Measurements from ENCODE around the gene NKD2.
"Not testable (repeated sequence)": the region's sequence is repeated elsewhere in the genome, so short reads cannot be mapped to it uniquely, and the experiment has no call there.

Gene NKD2, protein sequence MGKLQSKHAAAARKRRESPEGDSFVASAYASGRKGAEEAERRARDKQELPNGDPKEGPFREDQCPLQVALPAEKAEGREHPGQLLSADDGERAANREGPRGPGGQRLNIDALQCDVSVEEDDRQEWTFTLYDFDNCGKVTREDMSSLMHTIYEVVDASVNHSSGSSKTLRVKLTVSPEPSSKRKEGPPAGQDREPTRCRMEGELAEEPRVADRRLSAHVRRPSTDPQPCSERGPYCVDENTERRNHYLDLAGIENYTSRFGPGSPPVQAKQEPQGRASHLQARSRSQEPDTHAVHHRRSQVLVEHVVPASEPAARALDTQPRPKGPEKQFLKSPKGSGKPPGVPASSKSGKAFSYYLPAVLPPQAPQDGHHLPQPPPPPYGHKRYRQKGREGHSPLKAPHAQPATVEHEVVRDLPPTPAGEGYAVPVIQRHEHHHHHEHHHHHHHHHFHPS

DNA sequence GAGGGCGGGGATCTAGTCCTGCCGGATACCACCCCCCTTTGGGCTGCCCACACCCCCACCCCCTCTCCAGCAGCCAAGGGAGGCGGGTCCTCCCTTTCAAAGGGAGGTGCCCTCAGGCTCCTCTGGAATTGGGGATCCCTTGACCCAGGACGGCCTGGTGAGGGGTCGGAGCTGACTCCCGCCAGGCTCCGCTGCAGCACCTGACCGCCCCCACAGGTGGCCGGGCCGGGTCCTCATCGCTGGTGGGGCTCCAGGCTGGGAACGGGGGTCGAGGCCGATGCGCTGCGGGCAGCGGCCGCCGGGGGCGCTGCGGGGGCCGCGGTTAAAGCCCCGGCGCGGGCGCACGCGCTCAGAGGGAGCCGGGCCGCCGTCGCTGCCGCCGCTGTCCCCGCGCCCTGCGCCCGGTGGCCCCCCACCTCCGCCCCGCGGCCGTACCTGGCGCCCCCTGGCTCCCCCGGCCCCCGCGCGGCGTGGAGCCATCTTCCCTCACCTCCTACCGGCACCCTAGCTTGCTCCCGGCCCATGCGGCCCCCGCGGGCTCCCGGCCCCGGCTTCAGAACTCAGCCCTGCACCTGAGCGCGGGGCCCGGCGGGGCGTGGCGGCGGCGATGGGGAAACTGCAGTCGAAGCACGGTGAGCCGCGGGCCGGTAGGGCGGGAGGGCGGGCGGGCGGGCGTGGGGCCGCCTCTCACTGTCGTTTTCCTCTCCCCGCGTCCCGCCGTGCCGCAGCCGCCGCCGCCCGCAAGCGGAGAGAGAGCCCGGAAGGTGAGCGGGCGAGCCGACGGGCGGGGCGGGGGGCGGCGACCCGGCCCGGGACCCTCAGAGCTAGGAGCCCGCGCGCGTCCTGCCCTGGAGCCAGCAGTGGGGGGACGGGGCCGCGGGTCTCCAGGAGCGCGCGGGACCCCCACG is at the start of gene NKD2:
TSS of gene NKD2 (plus strand) at position 352 of the 908 bp plus-strand sequence. CDS start at position 608, 256 bp downstream.
- DNase-seq (ENCODE audit: low read depth): no peak

DNA sequence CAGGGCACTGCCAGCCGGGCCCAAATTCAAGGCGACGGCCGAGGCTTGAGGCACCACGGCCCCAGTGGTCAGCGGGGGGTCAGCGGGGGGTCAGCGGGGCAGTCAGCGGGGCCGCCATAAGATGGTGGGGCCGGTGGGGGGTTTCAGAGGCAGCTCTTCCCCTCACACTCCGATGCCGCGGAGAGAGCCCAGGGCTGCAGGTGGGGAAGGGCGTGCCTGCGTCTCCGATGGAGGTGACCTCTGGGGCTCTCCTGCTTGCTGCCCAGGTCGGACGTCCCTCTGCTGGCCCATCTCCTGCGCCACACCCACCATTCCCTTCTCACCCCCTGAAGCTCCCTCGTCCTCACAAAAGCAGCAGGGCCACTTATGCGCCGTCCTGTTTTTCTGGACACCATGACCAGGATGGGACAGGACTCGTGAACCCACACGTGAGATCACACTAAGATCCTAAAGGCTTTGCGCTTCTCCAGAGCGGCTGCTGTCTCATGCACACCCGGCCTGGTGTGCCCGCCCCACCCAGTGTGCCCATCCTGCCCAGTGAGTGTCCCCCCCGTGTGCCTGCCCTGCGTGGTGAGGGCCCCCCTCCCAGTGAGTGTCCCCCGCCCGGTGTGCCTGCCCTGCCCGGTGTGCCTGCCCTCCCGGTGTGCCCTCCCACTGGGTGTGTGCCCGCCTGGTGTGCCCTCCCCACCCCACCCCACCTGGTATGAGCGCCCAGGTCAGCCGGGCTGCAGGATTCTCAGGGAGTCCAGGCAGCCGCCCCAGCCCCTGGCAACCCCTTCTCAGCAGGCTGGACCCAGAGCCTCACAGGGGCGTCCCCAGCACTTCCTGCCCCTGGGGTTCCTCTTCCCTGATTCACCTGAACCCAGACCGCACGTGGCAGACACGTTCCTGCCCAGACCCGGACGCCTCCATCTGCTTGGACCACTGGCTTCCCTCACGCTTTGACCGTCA is 48.7 kb upstream of the NKD2 start:
- no peak for DNase-seq (ENCODE audit: low read depth)

DNA sequence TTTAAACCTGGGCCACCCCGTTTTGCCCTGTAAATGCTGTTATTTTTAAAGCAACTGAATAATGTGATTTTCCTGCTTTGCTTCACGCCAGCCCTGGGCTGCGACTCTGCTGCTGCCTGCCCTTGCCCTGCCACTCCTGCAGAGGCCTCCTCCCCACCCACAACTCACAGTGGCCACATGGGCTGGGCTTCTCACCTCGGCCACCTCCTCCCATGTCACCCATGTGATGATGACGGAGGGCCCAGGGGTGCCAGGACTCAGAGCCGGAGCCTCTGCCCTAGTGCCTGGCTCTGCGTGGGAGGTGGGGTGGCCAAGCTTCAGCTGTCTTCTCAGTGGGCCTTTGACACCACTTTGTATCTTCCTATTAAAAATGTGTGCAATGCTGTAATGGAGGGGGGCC is 48.1 kb upstream of the NKD2 start:
- no peak for DNase-seq (ENCODE audit: low read depth)

DNA sequence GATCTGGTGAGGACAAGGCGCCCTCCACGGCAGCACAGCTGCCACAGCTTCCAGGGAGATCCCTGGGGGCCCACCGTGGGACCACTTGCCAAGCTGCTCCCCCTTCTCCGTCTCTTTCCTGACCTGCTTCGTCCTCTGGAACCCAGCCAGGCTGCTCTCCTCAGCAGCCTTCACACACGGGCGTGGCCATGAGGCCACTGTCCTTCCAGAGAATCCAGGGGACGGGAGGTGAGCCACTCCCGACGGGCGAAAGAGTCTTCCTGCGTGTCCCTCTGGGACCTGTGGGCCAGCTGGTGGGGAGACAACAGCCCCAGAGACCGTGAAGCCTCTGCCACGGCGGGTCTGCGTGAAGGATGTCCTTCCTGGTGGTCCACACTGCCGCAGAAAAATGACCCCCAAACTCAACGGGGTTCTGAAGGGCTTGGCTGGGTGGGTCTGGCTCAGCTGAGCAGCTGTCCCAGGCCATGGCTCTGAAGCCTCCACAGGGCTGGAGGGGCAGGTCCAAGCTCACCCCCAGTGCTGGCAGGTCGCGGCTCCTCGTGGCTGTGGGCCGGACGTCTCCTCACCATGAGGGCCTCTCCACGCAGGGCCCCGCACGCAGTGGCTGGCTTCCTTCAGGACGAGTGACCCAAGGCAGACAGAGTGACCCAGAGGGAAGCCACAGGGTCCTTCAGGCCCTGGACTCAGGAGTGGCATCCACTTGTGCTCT is 47.4 kb upstream of the NKD2 start:
- DNase-seq (ENCODE audit: low read depth): no peak

DNA sequence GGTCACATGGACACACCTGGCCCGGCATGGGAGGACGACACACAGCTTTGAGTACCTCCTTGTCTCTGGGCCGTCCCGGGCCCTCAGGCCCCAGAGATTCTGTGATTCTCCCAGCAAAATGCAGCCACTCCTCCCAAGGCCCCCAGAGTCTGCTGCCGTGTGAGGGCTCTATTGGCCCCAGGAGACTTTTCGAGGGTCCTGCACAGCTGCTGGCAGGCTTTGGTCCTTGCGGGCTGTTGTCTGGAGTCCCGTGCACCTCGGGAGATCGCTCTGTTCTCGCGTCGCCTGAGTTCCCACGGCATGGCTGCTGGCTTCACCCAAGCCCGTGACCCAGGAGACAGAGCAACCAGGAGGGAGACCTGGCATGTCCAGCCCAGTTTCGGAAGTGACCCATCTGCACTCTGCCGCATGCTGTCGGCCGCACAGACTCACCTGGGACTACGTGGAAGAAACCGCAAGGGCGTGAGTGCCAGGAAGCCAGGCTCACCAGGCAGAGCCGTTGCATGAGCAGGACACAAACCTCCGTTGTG is 46.8 kb upstream of the NKD2 start:
- no peak for DNase-seq (ENCODE audit: low read depth)

DNA sequence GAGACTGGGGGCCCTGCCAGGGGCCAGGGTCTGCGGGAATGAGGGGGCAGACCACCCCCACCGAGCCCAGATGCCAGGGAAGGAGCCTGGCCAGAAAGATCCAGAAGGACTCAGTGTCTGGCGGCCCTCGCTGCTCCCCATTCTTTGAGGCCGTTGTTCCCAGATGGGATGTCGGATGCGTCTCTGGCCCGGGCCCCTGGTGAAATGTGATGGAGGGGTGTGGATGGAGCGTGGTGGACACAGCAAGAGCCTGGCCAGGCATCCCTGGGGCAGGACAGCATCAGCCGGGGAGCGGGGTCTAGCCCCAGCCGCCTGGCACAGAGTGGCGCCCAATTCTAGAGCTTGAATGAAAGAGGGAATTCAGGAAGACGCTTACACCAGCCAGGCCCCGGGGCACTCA is 46.2 kb upstream of the NKD2 start:
- no peak for DNase-seq (ENCODE audit: low read depth)

DNA sequence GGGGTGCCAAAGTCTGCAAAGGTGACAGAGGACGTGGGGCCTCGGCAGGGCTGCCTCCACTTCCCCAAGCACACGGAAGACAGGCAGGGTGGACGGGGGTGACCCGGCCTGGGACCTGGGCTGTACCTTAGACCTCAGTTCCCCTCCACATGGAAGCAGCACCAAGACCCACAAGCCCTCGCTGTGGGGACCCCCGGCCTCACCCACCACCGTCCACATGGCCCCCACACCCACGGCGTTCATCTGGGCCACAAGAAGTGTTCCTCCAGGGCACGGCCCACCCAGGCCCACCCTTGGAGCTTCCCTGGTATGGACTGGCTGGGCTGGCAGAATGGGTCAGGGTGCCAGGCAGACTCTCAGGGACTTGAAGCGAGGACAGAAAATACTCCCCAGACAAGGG is 45.8 kb upstream of the NKD2 start:
- no peak for DNase-seq (ENCODE audit: low read depth)

DNA sequence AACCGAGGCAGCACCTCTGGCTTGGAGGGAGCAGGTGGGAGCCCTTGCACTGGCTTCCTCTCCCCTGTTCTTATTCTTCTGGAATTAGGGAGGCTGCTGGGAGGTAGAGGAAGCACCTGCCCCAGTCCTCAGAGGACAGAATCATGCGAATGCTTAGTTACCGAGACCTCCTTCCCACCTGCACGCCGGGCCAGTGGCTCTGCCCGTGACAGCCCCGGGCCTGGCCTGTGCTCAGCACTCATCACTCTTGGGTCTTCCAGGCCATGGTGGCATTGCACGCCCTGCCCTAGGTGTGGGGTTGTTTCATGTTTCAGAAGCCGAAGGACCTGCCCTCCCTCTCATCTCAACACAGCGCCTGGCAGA is 45.3 kb upstream of the NKD2 start:
- no peak for DNase-seq (ENCODE audit: low read depth)

DNA sequence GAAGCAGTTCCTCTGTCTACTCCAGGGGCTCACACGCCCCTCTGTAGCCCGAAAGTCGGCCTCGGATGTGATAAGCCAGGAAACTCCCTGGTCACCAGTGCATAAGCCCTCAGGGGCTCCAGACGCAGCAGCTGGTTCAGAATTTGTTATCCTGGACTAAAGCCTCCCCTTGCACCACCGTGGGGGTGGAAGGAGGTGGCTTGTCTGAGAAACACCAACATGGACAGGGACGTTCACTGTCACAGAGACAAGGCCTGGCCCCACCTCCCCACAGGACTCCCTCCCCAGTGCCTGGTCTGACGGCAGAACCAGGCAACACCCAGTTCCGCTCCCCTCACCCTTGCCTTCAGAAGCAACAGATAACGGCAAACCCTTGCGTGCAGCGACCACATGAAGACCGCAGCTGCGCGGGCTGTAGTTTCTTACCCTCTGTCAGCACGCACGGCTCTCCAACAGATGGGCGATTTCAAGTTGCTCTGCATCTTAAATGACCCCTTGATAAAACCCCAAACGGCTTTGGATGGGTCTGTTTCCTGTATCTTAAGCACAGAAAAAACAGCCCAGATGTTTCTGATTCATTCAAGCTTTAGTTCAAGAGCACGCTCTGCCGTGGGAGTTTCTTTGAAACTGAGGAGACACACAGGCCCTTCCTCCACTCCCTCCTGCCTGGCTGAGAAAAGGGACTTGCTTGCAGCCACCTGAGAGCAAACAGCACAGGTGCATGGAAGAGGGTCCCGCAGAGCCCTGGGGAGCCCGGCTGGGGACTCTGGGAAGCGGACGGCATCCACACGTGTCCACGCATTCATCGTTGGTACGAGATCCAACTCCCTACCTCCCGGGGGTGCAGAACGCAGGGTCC is 44.7 kb upstream of the NKD2 start:
- no peak for DNase-seq (ENCODE audit: low read depth)

DNA sequence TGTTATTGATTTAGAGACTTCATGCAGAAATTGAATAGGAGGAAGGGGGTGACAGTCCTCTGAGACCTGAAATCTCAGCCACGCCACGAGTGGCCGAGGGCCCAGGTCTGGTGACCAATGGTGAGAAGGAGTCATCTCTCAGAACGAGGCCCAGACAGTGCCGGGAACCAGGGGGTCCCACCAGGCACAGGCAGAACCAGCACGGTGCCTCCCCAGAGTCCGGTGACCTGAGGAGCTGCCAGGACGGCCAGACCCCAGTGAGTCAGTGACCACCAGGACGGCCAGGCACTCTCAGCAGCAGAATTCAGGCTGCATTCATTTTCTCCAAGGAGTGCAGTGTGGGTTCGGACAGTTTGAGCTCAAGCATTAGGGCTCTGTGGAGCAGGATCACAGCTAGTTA is 43.8 kb upstream of the NKD2 start:
- DNase-seq (ENCODE audit: low read depth): no peak

DNA sequence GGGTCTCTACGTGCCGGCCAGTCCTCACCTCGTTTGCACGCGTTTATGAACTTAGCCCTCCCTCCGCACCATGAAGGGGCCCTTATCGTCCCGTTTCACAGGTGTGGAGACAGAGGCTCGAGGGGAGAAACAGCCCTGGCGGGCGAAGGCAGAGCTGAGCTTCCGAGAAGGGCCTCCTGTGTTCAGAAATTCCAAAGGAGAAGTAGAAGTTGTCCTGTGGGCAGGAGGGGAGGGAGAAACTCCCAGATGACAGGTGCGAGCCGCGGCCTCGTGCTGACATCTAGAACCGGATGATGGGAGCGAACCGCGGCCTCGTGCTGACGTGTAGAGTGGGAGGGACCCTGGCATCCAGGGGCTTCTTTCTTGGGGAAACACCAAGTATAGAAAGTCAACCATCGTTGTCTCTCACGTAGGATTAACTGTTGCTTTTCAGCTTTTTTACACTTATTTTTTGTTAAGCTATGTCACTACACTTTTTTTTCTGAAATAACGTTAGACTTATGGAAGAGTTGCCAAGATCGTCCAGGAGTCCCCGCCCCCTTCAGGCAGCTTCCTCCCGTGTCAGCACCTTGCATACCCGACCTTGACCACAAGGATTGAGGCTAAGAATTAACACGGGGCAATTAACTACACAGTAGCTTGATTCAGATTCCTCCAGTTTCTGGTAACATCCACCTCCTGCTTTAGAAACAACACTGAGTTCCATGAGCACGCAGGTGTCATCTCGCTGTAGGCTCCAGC is 42.8 kb upstream of the NKD2 start:
- no peak for DNase-seq (ENCODE audit: low read depth)

DNA sequence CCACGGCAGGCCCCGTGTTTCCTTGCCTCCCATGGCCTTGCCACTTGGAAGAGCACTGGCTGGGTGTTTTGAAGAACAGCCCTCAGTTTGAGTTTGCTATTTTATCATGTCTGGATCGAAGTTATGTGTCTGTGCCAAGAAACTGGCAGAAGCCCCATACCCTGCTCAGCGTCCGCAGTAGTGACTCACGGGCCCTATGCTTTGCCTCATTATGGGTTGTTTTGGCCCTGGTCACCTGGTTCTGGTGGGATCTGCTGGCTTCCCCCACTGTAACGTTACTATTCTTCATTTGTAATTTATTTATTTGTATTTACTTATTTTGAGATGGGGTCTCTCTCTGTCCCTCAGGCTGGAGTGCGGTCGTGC is 42.3 kb upstream of the NKD2 start:
- DNase-seq (ENCODE audit: low read depth): no peak

DNA sequence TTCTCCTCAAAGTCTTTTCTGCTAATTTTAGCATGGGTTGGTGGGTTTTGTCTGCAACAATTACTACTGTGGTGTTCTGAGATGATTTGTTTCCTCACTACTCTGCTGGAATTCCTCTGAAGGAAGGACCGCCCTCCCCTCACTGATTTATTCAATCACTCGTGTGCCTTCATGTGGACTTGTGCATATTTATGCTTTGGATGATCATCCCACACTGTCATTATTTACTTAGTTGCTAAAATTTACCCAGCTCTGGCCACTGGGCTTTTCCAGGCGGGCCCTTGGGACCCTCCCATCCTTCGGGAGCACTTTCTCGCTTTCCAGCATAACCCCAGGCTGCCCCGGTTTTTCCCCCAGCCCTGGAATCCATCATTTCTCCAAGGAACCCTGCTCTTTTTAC is 41.7 kb upstream of the NKD2 start:
- no peak for DNase-seq (ENCODE audit: low read depth)

DNA sequence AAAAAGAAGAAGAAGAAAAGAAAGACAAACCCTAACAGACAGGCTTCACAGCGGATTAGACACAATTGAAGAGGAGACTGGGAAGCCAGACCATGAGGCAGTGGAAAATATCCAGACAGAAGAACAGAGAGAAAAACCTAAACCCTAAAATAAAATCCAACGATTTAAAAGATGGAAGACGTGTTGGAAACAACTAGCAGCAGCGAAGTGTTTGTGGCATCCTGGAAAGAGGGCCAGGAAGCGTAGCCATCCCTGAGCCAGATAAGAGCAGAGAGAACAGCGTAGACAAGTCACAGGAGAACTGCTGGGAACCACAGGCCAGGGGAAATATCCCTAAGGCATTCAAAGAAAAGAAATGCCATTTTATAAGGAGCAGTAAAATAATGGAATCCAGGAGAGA is 39.7 kb upstream of the NKD2 start:
- DNase-seq (ENCODE audit: low read depth): no peak

DNA sequence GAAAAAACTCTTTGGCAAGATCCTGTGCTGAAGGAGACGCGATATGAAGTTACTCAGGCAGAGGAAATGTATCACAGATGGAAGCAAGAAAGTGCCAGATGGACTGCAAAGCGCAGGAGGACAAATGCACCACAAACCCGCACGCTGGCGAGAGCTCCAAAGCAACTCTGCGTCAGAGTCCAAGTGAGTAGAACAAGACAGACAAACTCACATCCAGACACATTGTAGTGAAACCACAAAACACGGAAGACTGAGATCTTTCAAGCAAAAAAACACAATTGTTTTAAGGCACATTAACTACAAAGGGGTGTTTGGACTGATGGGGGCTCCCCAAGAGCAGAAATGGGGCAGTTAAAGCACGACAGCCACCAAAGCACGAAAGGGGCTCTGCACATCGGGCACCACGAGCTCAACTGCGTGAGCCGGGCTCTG is 39.2 kb upstream of the NKD2 start:
- DNase-seq (ENCODE audit: low read depth): no peak

DNA sequence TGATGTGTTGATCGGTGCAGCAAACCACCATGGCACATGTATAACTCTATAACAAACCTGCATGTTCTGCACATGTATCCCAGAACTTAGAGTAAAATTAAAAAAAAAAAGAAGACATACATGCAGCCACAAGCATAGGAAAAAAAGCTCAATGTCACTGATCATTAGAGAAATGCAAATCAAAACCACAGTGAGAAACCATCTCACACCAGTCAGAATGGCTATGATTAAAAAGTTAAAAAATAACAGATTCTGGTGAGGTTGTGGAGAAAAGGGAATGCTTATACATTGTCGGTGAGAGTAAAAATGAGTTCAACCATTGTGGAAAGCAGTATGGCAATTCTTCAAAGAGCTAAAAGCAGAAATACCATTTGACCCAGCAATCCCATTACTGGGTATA is 36.0 kb upstream of the NKD2 start:
- not testable (repeated sequence) for DNase-seq (ENCODE audit: low read depth)

DNA sequence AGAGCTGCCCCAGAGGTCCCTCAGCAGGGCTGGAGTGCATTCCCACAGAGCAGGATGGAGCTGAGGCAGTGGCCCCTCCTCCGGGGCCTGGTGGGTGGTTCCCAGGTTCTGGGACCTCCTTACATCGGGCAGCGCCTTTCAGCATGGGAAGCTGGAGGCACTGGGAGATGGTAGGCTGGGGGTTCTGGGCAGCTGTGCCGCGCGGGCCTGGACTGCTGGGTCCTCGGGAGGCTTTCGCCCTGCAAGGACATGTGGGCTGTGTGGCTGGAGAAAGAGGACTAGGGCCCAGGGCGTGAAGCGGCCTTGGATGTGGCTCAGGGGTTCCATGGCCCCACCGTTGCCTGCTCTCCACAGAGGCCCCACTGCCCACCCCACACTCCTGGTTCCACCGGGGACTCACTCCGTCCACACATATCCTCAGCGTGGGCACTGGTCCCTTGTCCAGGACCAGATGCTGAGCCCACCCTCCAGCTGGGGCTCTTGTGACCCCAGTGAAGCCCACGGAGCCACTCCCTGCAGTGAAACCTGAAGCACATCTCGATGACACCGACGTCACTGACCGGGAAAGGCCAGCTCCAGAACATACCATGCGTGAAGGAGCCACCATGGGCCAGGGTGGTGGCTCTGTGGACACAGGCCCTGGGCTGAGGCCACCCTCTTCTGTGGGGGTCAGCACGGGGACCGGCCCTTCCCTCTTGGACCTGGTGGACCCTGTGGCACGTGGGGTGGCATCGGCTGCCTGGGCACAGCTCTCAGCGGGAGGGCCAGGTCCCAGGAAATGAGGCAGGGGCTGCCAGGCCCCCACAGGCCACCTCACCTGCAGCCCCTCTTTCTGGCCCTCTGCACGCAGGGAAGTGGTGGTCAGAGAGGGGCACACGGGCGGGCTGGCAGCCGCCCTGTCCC is 31.5 kb upstream of the NKD2 start:
- no peak for DNase-seq (ENCODE audit: low read depth)

DNA sequence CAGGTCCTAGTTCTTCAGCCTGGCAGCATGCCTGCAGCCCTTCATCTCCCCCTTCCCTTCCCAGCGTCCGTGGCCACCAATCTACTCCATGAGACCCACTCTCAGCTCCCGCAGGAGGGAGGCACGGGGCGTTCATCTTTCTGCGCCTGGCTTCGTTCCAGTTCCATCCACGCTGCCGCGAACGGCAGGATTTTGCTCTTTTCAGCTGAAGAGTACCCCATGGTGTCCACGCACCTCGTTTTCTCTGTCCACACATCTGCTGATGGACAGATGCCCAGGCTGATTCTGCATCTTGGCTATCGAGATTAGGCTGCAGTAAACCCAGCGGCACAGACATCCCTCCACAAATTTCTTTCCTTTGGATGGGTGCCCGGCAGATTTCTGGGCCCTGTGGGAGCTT is 30.5 kb upstream of the NKD2 start:
- no peak for DNase-seq (ENCODE audit: low read depth)

Data from stimulated activated CD8-positive, alpha-beta memory T cell treated with anti-CD3 and anti-CD28 coated beads, Interleukin-15, amount 100 ng/mL, for 1 hour (primary cell).